Measurements from ENCODE around the gene FBXO28.

GRCh38 chr1:224087286-224087794 lies 26.6 kb upstream of the FBXO28 start:
- TF ChIP-seq CTCF (conservative IDR thresholded peaks at IDR 0.05 in 1 of 2, IDR thresholded peaks at IDR 0.05 in 1 of 2; ENCODE audit: low read depth in 1 of 2, low read length in 2 of 2) (no peak), EZH2 (IDR thresholded peaks at IDR 0.05; ENCODE audit: low read length, missing control alignments) (no peak)
